Activated CD4-positive, alpha-beta T cell treated with anti-CD3 and anti-CD28 coated beads, Interleukin-2, amount 10 ng/mL, durations not matched to agents 7 days and 5 days (primary cell): Measurements from ENCODE around the gene CSAD. TPM values are rescaled to one million over a fixed set of nuclear protein-coding genes. Genes with fewer than 3 reads are reported as not detected.

Experiments
- CTCF ChIA-PET: fragments of 350-600 bp; sonication (Branson Sonifier 250); formaldehyde crosslinking; loops from one replicate; lab custom pipeline; 2021; ENCODE audit warnings: antibody characterized with exemption; lab: Charles Lee
- POLR2A ChIA-PET: fragments of 350-600 bp; sonication (Branson Sonifier 250); formaldehyde crosslinking; loops from one replicate; lab custom pipeline; 2021; ENCODE audit warnings: antibody characterized with exemption; lab: Charles Lee
- DNase-seq: peaks from one replicate; pipeline ENCODE4 v3.0.0-alpha.2; 2020
- H3K27ac Mint-ChIP-seq: one replicate; pipeline ENCODE4 v1.8.0; 2021; ENCODE audit warnings: mild to moderate bottlenecking, moderate library complexity, mixed read lengths
- H3K27me3 Mint-ChIP-seq: one replicate; pipeline ENCODE4 v1.8.0; 2021; ENCODE audit warnings: mixed read lengths
- H3K36me3 Mint-ChIP-seq: one replicate; pipeline ENCODE4 v1.8.0; 2021; ENCODE audit warnings: low read depth, mixed read lengths
- H3K4me1 Mint-ChIP-seq: one replicate; pipeline ENCODE4 v1.8.0; 2021; ENCODE audit warnings: mixed read lengths
- H3K4me3 Mint-ChIP-seq: one replicate; pipeline ENCODE4 v1.8.0; 2021; ENCODE audit warnings: mild to moderate bottlenecking, moderate library complexity, mixed read lengths
- H3K9me3 Mint-ChIP-seq: one replicate; pipeline ENCODE4 v1.8.0; 2021; ENCODE audit warnings: mixed read lengths
- total RNA-seq, 2 experiments: library from RNA; stranded (reverse); gene quantifications; one replicate each; pipeline ENCODE4 v1.2.3, GENCODE V29; 2021

Gene CSAD
- total RNA-seq, 2 experiments from 2014 or later: 33.3 to 34.7 TPM

DNA sequence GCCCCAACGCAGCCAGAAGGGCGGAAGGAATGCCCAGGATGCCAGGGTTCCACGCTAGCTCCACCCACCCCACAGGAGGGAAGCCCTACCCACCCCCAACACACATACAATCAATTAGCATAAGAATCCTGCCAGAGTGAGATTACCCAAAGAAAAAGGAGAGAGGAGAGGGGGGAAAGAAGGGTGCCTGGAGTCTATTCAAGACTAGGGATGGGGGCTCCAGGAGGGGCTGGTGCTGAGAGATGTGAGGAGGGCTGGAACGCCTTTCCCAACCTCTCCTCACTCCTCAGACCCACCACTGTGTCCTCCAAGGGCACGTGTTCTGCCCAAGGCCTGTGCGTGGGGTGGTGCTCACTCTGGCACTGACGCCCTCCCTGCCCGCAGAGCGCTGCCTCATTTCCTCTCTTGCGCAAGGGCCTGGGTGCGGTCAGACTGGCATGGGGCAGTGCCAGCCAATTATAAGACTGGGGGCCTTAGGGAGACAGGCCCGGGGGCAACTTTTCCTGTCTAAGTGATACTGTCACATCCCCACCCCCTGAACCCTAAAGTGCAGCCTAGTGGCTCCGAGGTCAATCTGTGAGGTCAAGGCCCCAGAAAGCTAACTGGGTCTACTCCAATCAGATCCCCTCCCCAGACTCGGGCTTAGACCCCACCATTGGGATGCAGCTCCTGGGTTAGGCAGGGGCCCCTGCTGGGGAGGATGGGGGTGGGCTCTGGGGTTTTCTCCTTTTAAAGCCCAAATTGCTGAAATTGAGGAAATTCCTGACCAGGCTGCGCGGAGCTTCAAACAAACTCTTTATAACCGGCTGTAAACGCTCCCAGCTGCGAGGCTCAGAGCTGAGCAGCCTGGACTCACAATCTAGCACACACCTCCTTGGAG is 36.6 kb upstream of the CSAD start:
- Mint-ChIP-seq H3K9me3 (no peaks in the 10 kb centered on the region), H3K4me3 (peak overlapping the region; percentile 98), H3K36me3 (peaks cover 63% of the 10 kb centered on the region), H3K27ac (peak overlapping the region; percentile 89), H3K4me1 (peaks cover 73% of the 10 kb centered on the region), H3K27me3 (no peaks in the 10 kb centered on the region)
- ChIA-PET POLR2A (no interaction called here), CTCF (interaction anchor here (0.9 to 12.6 kb wide), 11 partner anchors 12 to 104 kb away, joined by 3 to 117 read pairs (median 5); partner anchors contain the start of genes AAAS, ESPL1 and PFDN5)
- no peak for DNase-seq

DNA sequence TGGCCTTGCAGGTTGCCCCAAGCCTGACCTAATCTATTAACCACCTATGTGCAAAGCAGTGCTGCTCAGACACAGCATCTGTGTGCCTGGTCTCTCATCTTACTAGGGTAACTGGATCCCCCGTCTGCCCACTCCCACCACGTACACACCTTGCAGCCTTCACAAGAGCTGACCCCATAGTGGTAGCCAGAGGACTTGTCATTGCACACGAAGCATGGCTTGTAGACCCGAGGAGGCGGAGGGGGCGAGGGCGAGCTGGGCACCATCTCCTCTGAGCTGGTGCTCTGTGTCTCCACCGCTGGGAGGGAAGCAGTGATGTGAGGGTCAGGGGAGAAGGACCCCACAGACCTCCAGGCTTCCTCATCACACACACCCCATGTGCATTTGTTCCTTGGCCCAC is 34.8 kb upstream of the CSAD start:
- no peaks in the 10 kb centered on the region for H3K27me3 Mint-ChIP-seq
- no peaks in the 10 kb centered on the region for H3K9me3 Mint-ChIP-seq
- no peak for DNase-seq
- no peak overlapping the region for H3K4me3 Mint-ChIP-seq
- H3K4me1 Mint-ChIP-seq: peaks cover 81% of the 10 kb centered on the region
- ChIA-PET POLR2A (no interaction called here), CTCF (interaction anchor here (0.8 to 12.6 kb wide), 13 partner anchors 10 to 106 kb away, joined by 3 to 117 read pairs (median 6); partner anchors contain the start of genes AAAS, CSAD, ESPL1 and PFDN5)
- H3K27ac Mint-ChIP-seq: peak overlapping the region; percentile 51
- H3K36me3 Mint-ChIP-seq: peaks cover 76% of the 10 kb centered on the region

DNA sequence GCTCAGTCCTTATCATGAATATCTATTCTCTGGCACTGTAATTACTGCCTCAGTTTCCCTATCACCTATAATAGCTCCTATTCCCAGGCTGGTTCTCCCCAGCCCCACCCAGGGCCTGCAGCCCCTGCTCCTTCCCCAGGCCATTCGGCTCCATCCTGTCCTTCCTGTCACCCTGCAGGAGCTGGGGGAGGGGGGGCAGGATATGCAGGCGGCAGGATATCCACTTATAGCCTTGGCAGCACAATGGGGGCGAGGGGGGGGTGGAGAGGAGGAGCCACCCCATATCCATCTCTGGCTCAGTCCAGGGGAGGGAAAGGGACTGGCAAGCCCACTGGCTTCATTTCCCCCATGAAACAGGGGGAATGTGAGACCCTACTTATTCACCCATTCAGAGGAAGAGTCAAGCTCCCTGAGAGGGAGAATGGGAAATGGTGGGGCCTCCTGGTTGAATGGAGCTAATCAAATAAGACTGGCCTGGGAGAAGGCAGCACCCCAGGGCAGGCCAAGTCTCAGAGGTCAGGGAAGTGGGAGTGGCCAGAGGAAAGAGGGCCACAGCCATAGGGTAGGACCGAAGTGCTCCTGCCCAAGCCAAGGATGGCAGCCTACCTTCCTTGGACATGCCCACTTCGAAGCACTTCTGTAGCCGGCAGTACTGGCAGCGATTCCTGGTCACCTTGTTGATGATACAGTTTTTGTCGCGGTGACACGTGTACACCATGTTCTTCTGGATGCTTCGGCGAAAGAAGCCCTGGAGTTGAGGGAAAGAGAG is 34.1 kb upstream of the CSAD start:
- H3K27ac Mint-ChIP-seq: peak overlapping the region; percentile 51
- H3K36me3 Mint-ChIP-seq: peaks cover 82% of the 10 kb centered on the region
- CTCF ChIA-PET: interaction anchor here (0.8 to 12.6 kb wide), 17 partner anchors 10 to 106 kb away, joined by 3 to 117 read pairs (median 9); partner anchors contain the start of genes AAAS, CSAD, ESPL1 and ZNF740
- H3K27me3 Mint-ChIP-seq: no peaks in the 10 kb centered on the region
- no peak overlapping the region for H3K4me3 Mint-ChIP-seq
- POLR2A ChIA-PET: no interaction called here
- H3K4me1 Mint-ChIP-seq: peaks cover 85% of the 10 kb centered on the region
- no peaks in the 10 kb centered on the region for H3K9me3 Mint-ChIP-seq
- DNase-seq: no peak

DNA sequence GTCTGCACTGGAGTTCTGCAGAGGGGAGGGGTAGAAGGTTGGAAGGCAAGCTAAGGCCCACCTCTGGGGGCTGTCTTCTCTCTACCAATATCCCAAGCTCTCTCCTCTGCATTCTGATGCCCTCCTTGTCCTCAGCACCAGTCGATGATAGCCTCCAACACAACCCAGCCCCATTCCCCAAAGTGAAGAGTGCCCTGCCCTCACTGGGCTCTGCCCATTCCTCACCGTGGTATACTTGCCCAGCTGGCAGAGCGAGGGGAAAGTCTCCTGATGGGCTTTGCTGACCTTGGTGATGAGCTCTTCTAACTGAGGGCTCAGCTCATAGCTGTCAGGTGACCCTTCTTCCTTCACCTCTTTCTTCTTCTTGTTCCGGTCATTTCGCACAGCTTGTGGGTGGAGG is 33.5 kb upstream of the CSAD start:
- no peak overlapping the region for H3K4me3 Mint-ChIP-seq
- peak overlapping the region; percentile 44 for H3K27ac Mint-ChIP-seq
- CTCF ChIA-PET: interaction anchor here (0.9 to 12.6 kb wide), 30 partner anchors 9 to 513 kb away, joined by 3 to 117 read pairs (median 6); partner anchors contain the start of genes AAAS, CSAD, ESPL1 and RARG
- H3K27me3 Mint-ChIP-seq: no peaks in the 10 kb centered on the region
- DNase-seq: no peak
- POLR2A ChIA-PET: no interaction called here
- H3K4me1 Mint-ChIP-seq: peaks cover 91% of the 10 kb centered on the region
- H3K9me3 Mint-ChIP-seq: no peaks in the 10 kb centered on the region
- peaks cover 80% of the 10 kb centered on the region for H3K36me3 Mint-ChIP-seq

DNA sequence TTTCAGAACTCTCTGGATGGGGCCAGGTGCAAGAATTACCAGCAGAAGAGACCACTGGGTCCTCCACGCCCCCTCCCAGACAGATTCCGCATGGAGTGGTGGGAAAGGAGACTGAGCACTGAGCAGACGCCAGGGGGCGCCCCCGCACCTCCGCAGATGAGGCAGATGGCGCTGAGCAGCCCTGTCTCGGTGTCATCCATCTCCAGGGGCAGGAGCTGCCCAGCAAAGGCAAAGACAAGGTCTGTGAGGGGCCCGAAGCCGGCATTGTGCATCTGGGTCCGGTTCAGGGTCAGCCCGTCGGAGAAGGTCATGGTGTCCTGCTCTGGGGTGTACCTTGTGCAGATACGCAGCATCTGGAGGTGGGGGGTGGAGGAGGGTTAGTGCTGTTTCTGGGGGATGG is 32.6 kb upstream of the CSAD start:
- peak overlapping the region; percentile 37 for H3K27ac Mint-ChIP-seq

DNA sequence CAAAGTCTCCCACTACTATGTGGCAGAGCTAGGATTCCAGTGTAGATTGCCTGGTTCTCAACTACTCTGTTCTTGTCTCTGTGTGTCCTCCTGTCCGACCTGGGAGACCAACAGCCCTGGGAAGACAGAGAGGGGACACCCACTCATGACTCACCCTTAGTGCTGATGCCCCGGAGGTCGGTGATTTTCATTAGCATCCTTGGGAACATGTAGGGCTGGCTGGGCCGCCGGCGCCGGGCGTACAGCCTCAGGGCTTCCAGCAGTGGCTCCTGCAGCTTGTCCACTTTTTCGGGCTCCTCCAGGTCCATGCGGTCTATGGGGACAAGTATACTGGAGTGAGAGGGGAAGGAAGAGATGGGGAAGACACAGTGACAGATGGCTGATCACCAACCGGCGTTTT is 32.2 kb upstream of the CSAD start:
- ChIA-PET CTCF (interaction anchor here (0.7 to 12.6 kb wide), 22 partner anchors 10 to 132 kb away, joined by 3 to 117 read pairs (median 5); partner anchors contain the start of genes AAAS, CSAD, ESPL1 and ZNF740), POLR2A (no interaction called here)
- peaks cover 93% of the 10 kb centered on the region for H3K4me1 Mint-ChIP-seq
- H3K36me3 Mint-ChIP-seq: peaks cover 78% of the 10 kb centered on the region
- peak overlapping the region; percentile 37 for H3K27ac Mint-ChIP-seq
- no peak overlapping the region for H3K4me3 Mint-ChIP-seq
- no peaks in the 10 kb centered on the region for H3K9me3 Mint-ChIP-seq
- no peaks in the 10 kb centered on the region for H3K27me3 Mint-ChIP-seq
- DNase-seq: no peak

More for the DNA sequence above, 32.6 kb upstream of the CSAD start:
- ChIA-PET POLR2A (no interaction called here), CTCF (interaction anchor here (0.6 to 12.6 kb wide), 44 partner anchors 9 to 513 kb away, joined by 3 to 117 read pairs (median 5); partner anchors contain the start of genes AAAS, CSAD, ESPL1 and PFDN5)
- H3K4me3 Mint-ChIP-seq: no peak overlapping the region
- H3K36me3 Mint-ChIP-seq: peaks cover 79% of the 10 kb centered on the region
- H3K27me3 Mint-ChIP-seq: no peaks in the 10 kb centered on the region
- no peaks in the 10 kb centered on the region for H3K9me3 Mint-ChIP-seq
- H3K4me1 Mint-ChIP-seq: peaks cover 93% of the 10 kb centered on the region
- peak; percentile 84 for DNase-seq

DNA sequence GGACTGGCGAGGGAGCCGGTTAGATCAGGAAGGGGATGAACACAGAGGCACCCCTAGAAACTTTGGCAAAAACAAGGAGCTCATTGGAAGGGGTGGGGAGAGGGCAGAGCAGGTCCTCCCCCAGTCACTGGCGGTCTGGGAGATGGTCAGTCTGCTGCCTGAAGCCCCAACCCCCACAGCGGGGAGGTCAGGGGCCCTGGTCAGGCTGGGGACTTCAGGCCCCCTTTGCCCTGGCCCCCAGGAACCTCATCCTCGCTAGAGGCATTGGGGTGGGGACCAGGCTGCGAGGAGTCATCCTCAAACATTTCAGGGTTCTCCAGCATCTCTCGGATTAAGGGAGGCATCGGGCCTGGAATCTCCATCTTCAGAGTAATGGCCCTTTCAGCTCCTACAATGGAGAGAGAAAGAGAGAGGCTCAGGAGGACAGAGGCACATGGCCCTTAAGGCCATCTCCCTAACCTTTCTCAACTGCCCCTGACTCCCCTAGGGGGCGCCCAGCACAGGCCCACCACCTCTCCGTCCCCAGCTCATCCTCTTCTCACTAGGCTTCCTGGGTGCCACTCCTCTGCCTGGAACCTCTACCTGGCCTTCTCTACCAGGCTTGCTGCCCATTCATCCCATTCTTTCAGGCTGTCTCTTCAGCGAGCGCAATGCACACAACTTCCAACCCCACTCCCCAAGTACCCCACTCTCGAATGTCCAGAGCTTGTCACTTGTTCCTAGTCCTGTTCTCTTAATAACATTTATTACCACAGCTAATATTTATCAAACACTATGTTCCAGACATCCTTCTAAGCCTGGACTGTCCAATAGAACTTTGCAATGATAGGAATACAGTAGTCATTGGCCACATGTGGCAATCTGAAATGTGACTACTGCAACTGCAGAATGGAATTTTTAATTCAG is 31.0 kb upstream of the CSAD start:
- Mint-ChIP-seq H3K36me3 (peaks cover 72% of the 10 kb centered on the region), H3K4me3 (no peak overlapping the region), H3K4me1 (peaks cover 92% of the 10 kb centered on the region), H3K9me3 (no peaks in the 10 kb centered on the region), H3K27me3 (no peaks in the 10 kb centered on the region), H3K27ac (peak overlapping the region; percentile 15)
- ChIA-PET POLR2A (no interaction called here), CTCF (interaction anchor here (0.5 to 12.6 kb wide), 23 partner anchors 8 to 248 kb away, joined by 3 to 117 read pairs (median 5); partner anchors contain the start of genes AAAS, ESPL1 and PFDN5)
- no peak for DNase-seq

DNA sequence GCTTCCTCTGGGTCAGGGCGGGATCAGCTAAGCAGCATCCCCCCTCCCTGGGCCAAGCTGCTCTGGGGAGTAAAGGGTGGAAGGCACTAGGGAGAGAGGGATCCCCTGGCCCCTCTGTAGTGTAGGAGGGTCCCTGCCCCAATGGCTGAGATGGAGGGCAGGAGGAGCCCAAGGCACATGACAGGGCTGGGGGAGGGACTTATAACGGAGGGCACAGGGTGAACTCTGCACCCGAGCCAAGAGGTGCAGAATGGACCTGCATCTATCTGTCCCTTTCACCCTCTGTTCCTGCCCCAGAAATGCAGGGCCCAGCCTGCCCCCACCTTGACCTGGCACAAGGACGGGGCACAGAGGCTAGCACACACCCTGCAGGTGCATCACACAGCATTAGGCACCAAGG is 30.1 kb upstream of the CSAD start:
- H3K9me3 Mint-ChIP-seq: no peaks in the 10 kb centered on the region
- no peaks in the 10 kb centered on the region for H3K27me3 Mint-ChIP-seq
- H3K4me3 Mint-ChIP-seq: no peak overlapping the region
- H3K27ac Mint-ChIP-seq: no peak overlapping the region
- ChIA-PET POLR2A (no interaction called here), CTCF (interaction anchor here (1.0 to 12.6 kb wide), 7 partner anchors 22 to 110 kb away, joined by 3 to 117 read pairs (median 7); partner anchors contain the start of genes AAAS and ESPL1)
- DNase-seq: no peak
- peaks cover 85% of the 10 kb centered on the region for H3K4me1 Mint-ChIP-seq
- H3K36me3 Mint-ChIP-seq: peaks cover 72% of the 10 kb centered on the region

DNA sequence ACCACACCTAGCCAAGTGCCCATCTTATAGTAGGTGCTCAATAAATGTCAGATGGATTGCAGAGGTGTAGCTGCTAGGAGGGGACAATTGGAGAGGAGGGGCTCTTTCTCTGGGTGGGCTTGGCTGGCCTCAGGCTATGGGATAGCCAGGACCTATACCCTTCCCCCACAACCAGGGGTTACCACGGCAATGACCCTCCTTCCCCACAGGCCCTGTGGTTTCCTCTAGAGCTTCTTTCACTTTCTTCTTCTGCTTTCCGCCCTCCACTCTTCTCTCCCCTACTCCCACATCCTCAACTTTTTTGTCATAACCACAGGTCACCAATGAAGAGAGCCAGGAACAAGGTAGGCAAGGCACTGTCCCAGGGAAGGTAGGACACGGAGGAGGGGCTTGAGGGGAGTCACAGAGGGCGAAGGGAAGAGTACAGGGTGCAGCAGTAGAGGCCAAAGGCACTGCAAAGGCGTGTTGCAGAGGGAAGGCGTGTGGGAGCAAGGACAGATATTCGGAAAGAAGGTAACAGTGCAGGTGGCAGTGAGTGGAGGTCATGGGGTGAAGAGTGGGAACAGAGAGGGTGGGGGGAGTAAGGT is 28.2 kb upstream of the CSAD start:
- POLR2A ChIA-PET: interaction anchor here (0.9 to 1.0 kb wide), 2 partner anchors 11 to 59 kb away, joined by 5 read pairs; partner anchors contain the start of gene ESPL1
- H3K9me3 Mint-ChIP-seq: no peaks in the 10 kb centered on the region

DNA sequence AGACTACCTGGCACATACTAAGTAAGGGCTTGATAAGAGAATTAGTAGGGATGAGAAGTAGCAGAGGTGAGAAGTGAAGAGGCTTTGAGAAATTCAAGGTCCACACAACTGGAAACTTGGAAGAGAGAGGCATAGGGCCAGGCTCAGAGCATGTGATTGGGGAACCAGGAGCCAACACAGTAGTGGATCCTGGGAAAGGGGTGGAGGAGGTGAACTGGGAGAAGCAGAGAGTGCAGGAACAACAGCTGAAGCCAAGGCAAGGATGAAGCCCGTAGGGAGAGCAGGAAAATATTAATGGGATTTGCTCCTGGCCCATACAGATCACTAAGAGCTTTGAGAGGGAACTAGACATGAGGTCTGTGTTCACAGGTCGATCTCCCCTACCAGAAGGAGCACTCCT is 27.7 kb upstream of the CSAD start:
- Mint-ChIP-seq H3K27ac (peak overlapping the region; percentile 83), H3K27me3 (no peaks in the 10 kb centered on the region), H3K4me3 (peak overlapping the region; percentile 71), H3K36me3 (peaks cover 68% of the 10 kb centered on the region), H3K4me1 (peaks cover 77% of the 10 kb centered on the region), H3K9me3 (no peaks in the 10 kb centered on the region)
- CTCF ChIA-PET: interaction anchor here (0.6 to 11.0 kb wide), 14 partner anchors 9 to 409 kb away, joined by 3 to 94 read pairs (median 4); partner anchors contain the start of genes AAAS, ESPL1 and PFDN5
- POLR2A ChIA-PET: interaction anchor here (0.6 to 1.0 kb wide), 3 partner anchors 12 to 92 kb away, joined by 3 to 5 read pairs (median 5); partner anchors contain the start of gene ESPL1
- DNase-seq: no peak

More for the DNA sequence above, 28.2 kb upstream of the CSAD start:
- peaks cover 77% of the 10 kb centered on the region for H3K4me1 Mint-ChIP-seq
- H3K27ac Mint-ChIP-seq: peak overlapping the region; percentile 83
- no peaks in the 10 kb centered on the region for H3K27me3 Mint-ChIP-seq
- DNase-seq: peak; percentile 67
- peaks cover 67% of the 10 kb centered on the region for H3K36me3 Mint-ChIP-seq
- H3K4me3 Mint-ChIP-seq: peak overlapping the region; percentile 71
- CTCF ChIA-PET: interaction anchor here (0.6 to 11.0 kb wide), 11 partner anchors 10 to 112 kb away, joined by 3 to 94 read pairs (median 4); partner anchors contain the start of genes AAAS, ESPL1 and PFDN5

DNA sequence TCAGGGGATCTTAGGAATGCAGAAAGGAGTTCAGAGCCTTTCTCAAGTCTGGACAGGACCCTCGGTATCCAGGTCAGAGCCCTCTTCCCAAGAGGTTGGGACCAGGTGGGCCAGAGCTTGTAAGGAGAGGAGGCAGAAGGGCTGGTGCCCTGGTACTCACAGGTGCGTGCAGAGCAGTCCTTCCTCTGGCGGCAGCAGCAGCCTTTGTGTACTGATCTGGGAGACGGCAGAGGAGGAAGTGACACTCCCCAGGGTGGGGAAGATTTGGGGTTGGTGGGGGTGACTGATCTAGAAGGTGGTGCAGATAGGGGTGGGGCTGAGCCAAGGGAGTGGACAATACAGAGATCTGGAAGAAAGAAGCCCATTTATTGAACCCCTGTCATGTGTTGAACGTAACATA is 26.3 kb upstream of the CSAD start, which contains the start of gene ITGB7:
ITGB7 (minus strand) TSS at position 210 of the 400 bp plus-strand sequence. CDS start 6,808 bp downstream, outside the sequence.
- no peaks in the 10 kb centered on the region for H3K9me3 Mint-ChIP-seq
- H3K36me3 Mint-ChIP-seq: peaks cover 63% of the 10 kb centered on the region
- peaks cover 78% of the 10 kb centered on the region for H3K4me1 Mint-ChIP-seq
- H3K4me3 Mint-ChIP-seq: peak within 1 kb of the TSS; percentile 84
- H3K27ac Mint-ChIP-seq: peak within 1 kb of the TSS; percentile 87
- peak; percentile 82 for DNase-seq
- H3K27me3 Mint-ChIP-seq: no peaks in the 10 kb centered on the region
- ChIA-PET CTCF (interaction anchor here (1.2 to 11.0 kb wide), 8 partner anchors 9 to 138 kb away, joined by 3 to 94 read pairs (median 4); partner anchors contain the start of gene AAAS), POLR2A (no interaction called here)
